GM19025 (cell line): Measurements from ENCODE around the gene SIK3.

ENCODE experiments used
- ATAC-seq: cut with Tn5 transposase; IDR thresholded peaks from one replicate; pipeline ENCODE4 v1.9.1; 2021; ENCODE audit warnings: mild to moderate bottlenecking, low read depth, moderate library complexity; ENCODE audit not compliant: unreplicated experiment

The SIK3 gene

DNA sequence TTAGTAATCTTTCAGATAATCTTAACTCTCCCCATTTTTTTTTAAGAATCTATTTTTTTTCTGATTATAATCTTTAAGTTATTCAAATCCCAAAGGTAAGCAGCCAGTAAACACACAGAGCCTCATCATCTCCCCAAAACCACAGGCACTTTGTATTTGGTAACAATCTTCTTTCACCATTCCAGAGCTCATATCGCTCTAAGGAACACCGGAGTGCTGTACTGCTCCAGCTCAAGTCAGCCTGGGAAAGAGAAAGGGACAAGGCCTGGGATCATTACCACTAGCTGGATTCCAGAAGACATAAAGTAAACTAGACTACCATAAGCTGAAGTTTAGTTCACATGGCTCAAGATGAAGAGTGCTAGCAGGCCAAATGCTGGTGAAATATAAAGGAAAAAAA lies 187.8 kb downstream of the SIK3 start:
- no peak for ATAC-seq

GRCh38 chr11:116909245-116909644 lies 189.0 kb downstream of the SIK3 start:
- ATAC-seq = no peak

DNA sequence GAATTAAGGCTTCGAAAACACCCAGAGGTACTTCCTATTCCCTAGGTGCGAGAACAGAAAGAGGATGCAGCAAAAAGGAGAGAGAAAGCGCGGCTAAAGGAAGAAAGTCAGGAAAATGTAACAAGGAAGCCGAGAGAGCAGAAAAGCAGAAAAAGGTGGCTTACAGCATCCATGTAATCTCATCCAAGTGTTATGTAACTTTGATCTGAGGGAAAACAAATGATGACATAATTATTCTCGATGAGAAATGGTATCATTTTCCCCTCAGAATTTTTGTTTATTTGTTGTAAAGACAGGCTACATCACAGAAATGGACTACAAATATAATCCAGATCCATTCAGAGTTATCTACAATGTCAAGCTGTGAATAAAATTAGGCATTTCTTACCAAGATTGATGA lies 191.7 kb downstream of the SIK3 start:
- no peak for ATAC-seq

GRCh38 chr11:116903090-116903489 lies 195.1 kb downstream of the SIK3 start:
- ATAC-seq = no peak

GRCh38 chr11:116901964-116902688 lies 196.1 kb downstream of the SIK3 start:
- no peak for ATAC-seq

GRCh38 chr11:116901211-116901610 lies 197.0 kb downstream of the SIK3 start:
- ATAC-seq = no peak

- ATAC-seq = no peak
Observed at GRCh38 chr11:116896211-116896610, 202.0 kb downstream of the SIK3 start.

DNA sequence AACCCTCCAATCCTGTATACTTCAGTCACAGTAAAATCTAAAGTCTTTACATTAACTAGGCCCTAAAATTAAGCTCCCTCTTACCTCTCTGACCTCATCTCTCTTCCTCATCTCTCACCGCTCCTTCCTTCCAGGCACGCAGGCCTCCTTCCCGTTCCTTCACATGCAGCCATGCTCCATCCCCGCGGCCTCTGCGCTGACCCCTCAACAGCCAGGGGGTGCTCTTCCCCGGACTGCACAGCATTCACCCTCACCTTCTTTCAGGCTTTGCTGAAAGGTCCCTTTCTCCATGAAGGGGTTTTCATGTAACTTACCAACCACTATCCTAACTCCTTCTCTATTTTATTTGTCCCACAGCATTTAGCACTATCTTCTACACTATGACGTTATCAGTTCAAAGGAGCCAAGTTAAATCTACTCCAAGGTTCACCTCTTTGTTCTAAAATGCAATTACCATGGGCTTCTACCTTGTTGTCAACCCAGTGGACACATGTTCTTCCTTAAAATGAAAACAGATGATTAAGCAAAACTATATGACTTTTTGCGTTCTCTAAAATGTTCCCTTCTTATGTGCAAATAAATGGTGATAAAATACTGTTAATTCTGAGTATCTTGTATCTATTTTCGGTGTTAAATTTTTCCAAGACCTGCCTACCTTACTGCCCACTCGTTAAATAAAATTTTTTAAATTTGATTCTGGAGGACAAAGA lies 203.0 kb downstream of the SIK3 start:
- ATAC-seq = no peak

DNA sequence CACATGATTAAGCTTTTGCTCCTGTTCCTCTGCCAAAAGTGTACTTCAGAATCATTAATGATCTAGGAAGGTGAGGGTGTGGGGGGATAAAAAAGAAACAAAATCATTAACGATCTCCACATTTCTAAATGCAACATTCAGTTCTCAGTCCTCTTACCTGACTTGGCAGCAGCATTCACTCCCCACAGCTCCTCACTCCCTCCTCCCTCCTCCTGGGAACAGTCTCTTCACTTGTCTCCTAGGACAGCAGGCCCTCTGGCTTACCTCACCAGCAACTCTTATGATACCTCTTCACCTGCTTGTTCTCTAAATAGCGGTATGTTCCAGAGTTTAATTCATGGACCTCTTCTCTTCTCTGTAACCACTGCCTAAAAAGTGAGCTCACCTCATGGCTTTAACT lies 204.3 kb downstream of the SIK3 start:
- no peak for ATAC-seq

- no peak for ATAC-seq
Observed at GRCh38 chr11:116893437-116893836, 204.8 kb downstream of the SIK3 start.

GRCh38 chr11:116892374-116892773 lies 205.9 kb downstream of the SIK3 start:
- no peak for ATAC-seq

- ATAC-seq = no peak
Observed at GRCh38 chr11:116891746-116892145, 206.5 kb downstream of the SIK3 start.

DNA sequence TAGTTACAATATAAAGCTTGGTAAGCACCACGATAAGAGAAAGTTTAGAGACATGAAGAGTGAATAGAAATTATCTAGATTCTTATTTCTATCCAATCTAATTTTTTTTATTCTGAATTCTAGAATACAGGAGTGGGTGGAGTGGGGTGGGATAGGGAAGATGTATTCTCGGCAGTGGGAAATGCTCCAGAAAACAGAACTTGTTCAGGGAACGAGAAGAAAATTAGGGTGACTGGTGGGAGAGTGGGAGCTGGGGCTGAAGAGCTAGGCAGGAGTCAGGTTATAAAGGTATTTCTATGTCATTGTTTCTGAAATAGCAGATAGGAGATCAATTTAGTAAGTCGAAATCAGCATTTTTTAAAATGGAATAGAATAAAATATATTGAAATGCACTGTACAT lies 207.6 kb downstream of the SIK3 start:
- no peak for ATAC-seq

DNA sequence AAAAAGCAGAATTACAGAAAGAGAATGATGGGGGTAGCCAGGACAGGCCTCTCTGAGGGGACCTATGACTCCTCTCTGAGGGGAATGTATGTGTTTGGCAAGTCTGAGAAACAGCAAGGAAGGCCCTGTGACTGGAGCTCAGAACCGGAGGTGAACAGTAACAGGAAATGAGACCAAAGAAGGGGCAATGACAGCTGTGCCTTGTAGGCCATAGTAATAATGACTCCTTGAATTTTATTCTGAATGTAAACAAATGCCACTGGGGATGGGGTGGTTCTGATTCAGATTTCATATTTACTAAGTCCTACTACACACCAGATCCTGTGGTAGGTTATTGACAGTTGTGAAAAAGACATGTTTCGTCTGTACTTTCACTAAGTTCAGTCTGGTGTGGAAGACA lies 208.0 kb downstream of the SIK3 start:
- peak; percentile 87 for ATAC-seq

DNA sequence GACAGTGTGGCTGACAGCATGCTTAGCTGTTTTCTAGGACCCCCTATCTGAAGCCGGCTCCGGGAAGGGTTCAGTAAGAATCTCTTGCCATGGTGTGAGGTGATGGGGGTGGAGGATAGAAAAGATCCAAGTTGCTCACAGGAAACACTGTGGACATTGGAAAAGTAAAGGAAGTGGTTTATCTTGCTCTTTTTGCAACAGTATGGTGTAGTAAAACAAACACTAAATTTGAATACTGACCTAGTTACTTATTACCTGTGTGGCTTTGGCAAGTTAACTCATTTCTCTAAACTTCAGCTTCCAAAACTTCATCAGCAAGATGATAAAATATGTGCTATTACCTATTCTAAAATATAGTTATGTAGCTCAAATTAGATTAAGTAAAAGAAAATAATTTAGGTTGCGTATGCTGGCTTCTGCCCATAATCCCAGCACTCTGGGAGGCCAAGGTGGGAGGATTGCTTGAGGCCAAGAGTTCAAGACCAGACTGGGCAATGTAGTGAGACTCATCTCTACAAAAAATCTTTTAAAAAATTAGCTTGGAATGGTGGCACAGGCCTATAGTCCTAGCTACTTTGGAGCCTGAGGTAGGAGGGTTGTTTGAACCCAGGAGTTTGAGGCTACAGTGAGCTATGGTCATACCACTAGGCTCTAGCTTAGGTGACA lies 209.2 kb downstream of the SIK3 start:
- ATAC-seq = no peak

- ATAC-seq = no peak
Observed at GRCh38 chr11:116888024-116888423, 210.2 kb downstream of the SIK3 start.

- ATAC-seq = no peak
Observed at GRCh38 chr11:116885951-116886655, 212.1 kb downstream of the SIK3 start.

- no peak for ATAC-seq
Observed at GRCh38 chr11:116882386-116882785, 215.8 kb downstream of the SIK3 start.

DNA sequence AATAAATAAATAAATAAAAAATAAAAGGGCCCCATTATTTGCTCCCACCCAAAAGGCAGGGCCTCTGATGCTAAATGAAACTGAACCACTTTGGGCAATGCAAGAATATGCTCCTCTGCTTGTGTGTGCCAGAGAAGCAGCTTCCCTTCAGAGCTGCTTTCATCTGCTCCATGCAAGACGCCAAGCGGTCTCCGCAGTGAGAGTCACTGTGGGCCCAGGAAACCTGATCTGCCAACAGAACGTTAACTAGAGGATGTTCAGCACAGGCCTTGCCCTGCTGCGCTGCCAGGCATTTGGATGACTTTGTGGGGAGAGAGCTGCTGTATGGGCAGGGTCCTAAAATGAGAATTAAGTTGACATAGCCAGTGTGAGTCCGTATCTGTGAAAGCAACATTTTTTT lies 217.1 kb downstream of the SIK3 start:
- ATAC-seq = no peak

DNA sequence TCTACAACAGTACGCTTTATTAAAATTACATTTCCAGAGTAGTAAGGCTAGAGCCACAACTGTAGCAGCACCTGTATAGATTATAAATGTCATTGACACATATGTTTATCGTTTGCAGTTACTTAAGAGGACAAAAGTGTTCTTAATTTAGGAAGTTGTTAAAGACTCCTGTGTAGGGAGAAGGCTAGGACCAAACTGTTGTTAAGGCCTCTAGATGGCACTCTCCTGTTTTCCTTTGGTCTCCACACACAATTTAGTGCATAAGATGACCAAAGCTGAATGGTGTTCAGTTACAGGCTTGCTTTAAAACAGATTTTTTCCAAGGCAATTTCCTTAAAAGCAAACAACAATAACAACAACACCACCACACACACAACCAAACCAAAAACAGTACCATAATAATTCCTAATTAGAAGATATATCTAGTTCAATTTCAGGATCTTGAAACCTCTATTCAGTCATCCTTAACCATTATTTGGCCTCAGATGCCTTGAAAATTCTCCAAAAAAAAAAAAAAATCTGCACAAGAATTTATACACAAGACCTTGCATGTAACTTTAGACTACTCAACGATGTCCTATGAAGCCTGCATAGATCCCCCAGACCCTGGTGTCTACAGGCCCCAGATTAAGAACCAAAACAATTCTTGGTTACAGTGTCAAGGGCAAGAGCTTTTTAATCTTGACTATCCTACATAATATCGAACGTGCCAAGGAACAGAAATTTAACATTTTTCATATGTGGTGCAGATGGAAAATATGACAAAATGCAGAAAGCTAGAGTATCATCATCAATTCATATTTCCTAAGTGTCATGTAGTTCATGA lies 218.2 kb downstream of the SIK3 start:
- no peak for ATAC-seq
